ENCODE measurements around the gene SFMBT2. TPM values are rescaled to one million over a fixed set of nuclear protein-coding genes. Genes with fewer than 3 reads are reported as not detected.

SFMBT2 gene
- total RNA-seq, 1 experiment from 2014 or later, result 1.3 TPM

DNA sequence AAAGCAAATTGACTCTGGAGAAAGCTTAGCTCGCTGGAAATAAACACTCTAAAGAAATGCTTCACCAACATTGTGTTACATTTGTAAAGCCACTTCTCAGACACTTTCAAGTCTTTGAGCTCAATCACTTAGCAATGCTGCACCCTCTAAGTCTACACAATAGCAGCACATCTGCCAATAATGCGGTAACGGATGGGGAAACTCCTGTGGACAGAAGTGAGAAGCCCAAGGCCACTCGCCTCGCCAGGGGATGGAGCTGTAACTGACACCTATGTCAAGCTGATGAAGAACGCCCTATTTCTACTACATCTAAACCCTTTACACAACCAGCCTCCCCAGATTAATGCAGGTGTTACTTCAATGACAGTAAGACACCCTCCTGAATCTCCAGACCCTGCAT is 167.7 kb downstream of the SFMBT2 start:
- Histone ChIP-seq H3K27ac (ENCODE audit: low read length) (no peak overlapping the region), H3K9me3 (ENCODE audit: control insufficient read depth, insufficient read depth, low read depth, low read length) (no peaks in the 10 kb centered on the region), H3K27me3 (ENCODE audit: control insufficient read depth, insufficient read depth, low read length) (no peaks in the 10 kb centered on the region), H3K4me1 (ENCODE audit: control insufficient read depth, insufficient read depth, low read length) (no peaks in the 10 kb centered on the region), H3K36me3 (ENCODE audit: control insufficient read depth, insufficient read depth, low read length) (no peaks in the 10 kb centered on the region), H3K4me3 (ENCODE audit: low read depth in 2 of 2, low read length in 2 of 2) (no peak overlapping the region)
- ATAC-seq (no peak), DNase-seq (ENCODE audit: low read depth, low spot score) (no peak)
- ChIA-PET CTCF (no interaction called here), POLR2A (no interaction called here)
- intact Hi-C loops (cut with micrococcal nuclease; ENCODE audit: unreplicated experiment) (no loop called here), in situ Hi-C loops (cut with HindIII; ENCODE audit: low pct_unique_long_range_greater_than_20kb, low sequenced_read_pairs) (no loop called here)
- no TSS peak for BruUV-seq (replicated peaks)
- TF ChIP-seq POLR2AphosphoS5 (IDR thresholded peaks at IDR 0.05; ENCODE audit: low read depth, low read length) (no peak), TCF7L2 (IDR thresholded peaks at IDR 0.05; ENCODE audit: low read depth, low read length) (no peak), SIN3A (IDR thresholded peaks at IDR 0.05; ENCODE audit: borderline replicate concordance, insufficient read depth, low read depth, low read length) (no peak)
- TF ChIP-seq, protein P1, sequence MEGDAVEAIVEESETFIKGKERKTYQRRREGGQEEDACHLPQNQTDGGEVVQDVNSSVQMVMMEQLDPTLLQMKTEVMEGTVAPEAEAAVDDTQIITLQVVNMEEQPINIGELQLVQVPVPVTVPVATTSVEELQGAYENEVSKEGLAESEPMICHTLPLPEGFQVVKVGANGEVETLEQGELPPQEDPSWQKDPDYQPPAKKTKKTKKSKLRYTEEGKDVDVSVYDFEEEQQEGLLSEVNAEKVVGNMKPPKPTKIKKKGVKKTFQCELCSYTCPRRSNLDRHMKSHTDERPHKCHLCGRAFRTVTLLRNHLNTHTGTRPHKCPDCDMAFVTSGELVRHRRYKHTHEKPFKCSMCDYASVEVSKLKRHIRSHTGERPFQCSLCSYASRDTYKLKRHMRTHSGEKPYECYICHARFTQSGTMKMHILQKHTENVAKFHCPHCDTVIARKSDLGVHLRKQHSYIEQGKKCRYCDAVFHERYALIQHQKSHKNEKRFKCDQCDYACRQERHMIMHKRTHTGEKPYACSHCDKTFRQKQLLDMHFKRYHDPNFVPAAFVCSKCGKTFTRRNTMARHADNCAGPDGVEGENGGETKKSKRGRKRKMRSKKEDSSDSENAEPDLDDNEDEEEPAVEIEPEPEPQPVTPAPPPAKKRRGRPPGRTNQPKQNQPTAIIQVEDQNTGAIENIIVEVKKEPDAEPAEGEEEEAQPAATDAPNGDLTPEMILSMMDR (IDR thresholded peaks at IDR 0.05), result no peak
- TF ChIP-seq, protein P2, sequence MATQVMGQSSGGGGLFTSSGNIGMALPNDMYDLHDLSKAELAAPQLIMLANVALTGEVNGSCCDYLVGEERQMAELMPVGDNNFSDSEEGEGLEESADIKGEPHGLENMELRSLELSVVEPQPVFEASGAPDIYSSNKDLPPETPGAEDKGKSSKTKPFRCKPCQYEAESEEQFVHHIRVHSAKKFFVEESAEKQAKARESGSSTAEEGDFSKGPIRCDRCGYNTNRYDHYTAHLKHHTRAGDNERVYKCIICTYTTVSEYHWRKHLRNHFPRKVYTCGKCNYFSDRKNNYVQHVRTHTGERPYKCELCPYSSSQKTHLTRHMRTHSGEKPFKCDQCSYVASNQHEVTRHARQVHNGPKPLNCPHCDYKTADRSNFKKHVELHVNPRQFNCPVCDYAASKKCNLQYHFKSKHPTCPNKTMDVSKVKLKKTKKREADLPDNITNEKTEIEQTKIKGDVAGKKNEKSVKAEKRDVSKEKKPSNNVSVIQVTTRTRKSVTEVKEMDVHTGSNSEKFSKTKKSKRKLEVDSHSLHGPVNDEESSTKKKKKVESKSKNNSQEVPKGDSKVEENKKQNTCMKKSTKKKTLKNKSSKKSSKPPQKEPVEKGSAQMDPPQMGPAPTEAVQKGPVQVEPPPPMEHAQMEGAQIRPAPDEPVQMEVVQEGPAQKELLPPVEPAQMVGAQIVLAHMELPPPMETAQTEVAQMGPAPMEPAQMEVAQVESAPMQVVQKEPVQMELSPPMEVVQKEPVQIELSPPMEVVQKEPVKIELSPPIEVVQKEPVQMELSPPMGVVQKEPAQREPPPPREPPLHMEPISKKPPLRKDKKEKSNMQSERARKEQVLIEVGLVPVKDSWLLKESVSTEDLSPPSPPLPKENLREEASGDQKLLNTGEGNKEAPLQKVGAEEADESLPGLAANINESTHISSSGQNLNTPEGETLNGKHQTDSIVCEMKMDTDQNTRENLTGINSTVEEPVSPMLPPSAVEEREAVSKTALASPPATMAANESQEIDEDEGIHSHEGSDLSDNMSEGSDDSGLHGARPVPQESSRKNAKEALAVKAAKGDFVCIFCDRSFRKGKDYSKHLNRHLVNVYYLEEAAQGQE (IDR thresholded peaks at IDR 0.05; ENCODE audit: insufficient read depth in 1 of 2, low read depth in 2 of 2, low read length in 1 of 2), result no peak

DNA sequence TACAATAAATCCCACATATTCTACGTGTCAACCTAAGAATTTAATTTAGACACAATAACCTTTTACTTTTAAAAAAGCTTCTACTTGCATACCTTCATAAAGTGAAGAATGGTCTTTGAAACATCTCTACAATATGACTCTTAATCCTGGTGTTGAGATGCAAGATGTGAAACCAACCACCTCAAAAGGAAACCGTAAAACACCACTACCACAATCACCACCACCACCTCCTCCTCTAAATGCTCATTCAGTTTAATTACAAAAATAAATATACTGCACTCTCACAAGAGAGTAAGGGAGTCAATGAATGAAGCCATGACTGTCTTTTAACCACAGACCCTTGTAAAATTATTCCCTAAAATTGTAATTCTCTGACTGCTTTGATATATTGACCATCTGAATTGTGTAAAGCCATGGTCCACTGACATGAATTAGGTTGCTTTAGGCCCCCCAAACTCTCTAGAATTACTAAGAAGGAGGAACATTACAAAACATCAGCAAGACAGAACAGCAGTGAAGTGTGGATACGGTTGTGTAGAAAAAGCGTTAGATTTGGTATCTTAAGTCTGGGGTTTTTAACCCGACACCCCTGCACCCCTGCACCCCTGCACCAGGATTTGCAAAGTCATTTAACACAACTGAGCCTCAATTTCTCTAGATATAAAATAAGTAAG is 171.4 kb downstream of the SFMBT2 start:
- ATAC-seq (no peak), DNase-seq (ENCODE audit: low read depth, low spot score) (no peak)
- H3K9me3 ChIP-seq (ENCODE audit: control insufficient read depth, insufficient read depth, low read depth, low read length), result no peaks in the 10 kb centered on the region
- ChIA-PET CTCF (no interaction called here), POLR2A (no interaction called here)
- no peaks in the 10 kb centered on the region for H3K4me1 ChIP-seq (ENCODE audit: control insufficient read depth, insufficient read depth, low read length)
- H3K27ac ChIP-seq (ENCODE audit: low read length), result no peak overlapping the region
- H3K36me3 ChIP-seq (ENCODE audit: control insufficient read depth, insufficient read depth, low read length), result no peaks in the 10 kb centered on the region
- intact Hi-C loops (cut with micrococcal nuclease; ENCODE audit: unreplicated experiment) (no loop called here), in situ Hi-C loops (cut with HindIII; ENCODE audit: low pct_unique_long_range_greater_than_20kb, low sequenced_read_pairs) (no loop called here)
- BruUV-seq (replicated peaks), result no TSS peak
- TF ChIP-seq TCF7L2 (IDR thresholded peaks at IDR 0.05; ENCODE audit: low read depth, low read length) (no peak), SIN3A (IDR thresholded peaks at IDR 0.05; ENCODE audit: borderline replicate concordance, insufficient read depth, low read depth, low read length) (no peak), POLR2AphosphoS5 (IDR thresholded peaks at IDR 0.05; ENCODE audit: low read depth, low read length) (no peak)
- TF ChIP-seq, protein P2 (IDR thresholded peaks at IDR 0.05; ENCODE audit: insufficient read depth in 1 of 2, low read depth in 2 of 2, low read length in 1 of 2), result no peak
- TF ChIP-seq, protein P1 (IDR thresholded peaks at IDR 0.05), result no peak
- no peaks in the 10 kb centered on the region for H3K27me3 ChIP-seq (ENCODE audit: control insufficient read depth, insufficient read depth, low read length)
- no peak overlapping the region for H3K4me3 ChIP-seq (ENCODE audit: low read depth in 2 of 2, low read length in 2 of 2)

Data from Panc1 (cell line).